IMR-90 (cell line): ENCODE measurements around the gene MAGI3. TPM values are rescaled to one million over a fixed set of nuclear protein-coding genes. Genes with fewer than 3 reads are reported as not detected.

ENCODE experiments used
- ATAC-seq: fragments of 200-7000 bp; cut with Tn5 transposase; 2 replicates; pipeline ENCODE4 v1.9.1; 2020; ENCODE audit warnings: low read depth, mild to moderate bottlenecking, moderate library complexity
- BruUV-seq: library from RNA; stranded (reverse); fragments of 400-500 nt; replicated peaks from 2 replicates; lab custom pipeline; 2021; lab: Mats Ljungman, UMichigan
- CTCF ChIA-PET: fragments of 300-600 bp; formaldehyde crosslinking; extraction: SDS; loops from one replicate; lab custom pipeline; 2021; ENCODE audit warnings: antibody characterized with exemption; lab: Yijun Ruan, JAX
- POLR2A ChIA-PET: fragments of 300-600 bp; sonication (Branson Sonifier 250); formaldehyde crosslinking; loops from one replicate; lab custom pipeline; 2022; ENCODE audit warnings: antibody characterized with exemption; ENCODE audit not compliant: unreplicated experiment; lab: Charles Lee
- DNase-seq: peaks from one replicate; pipeline ENCODE4 v3.0.0; 2013
- H2AFZ ChIP-seq: replicated peaks from 2 replicates; pipeline ENCODE3; 2013; ENCODE audit warnings: low read length, mild to moderate bottlenecking; ENCODE audit not compliant: poor library complexity
- H2AK5ac ChIP-seq: 2 replicates; pipeline ENCODE4 v1.6.1; 2013; ENCODE audit warnings: low read depth, low read length, inconsistent platforms
- H2AK9ac ChIP-seq: replicated peaks from 2 replicates; pipeline ENCODE3; 2013; ENCODE audit warnings: mild to moderate bottlenecking, low read depth, low read length, moderate library complexity; ENCODE audit not compliant: poor library complexity
- H2BK120ac ChIP-seq: 2 replicates; pipeline ENCODE4 v1.6.1; 2013; ENCODE audit warnings: low read depth, low read length, inconsistent platforms
- H2BK15ac ChIP-seq: 3 replicates; pipeline ENCODE4 v1.6.1; 2013; ENCODE audit warnings: low read depth, low read length, inconsistent platforms
- H2BK20ac ChIP-seq: 2 replicates; pipeline ENCODE4 v1.6.1; 2013; ENCODE audit warnings: low read depth, mild to moderate bottlenecking, inconsistent platforms, low read length, moderate library complexity
- H2BK5ac ChIP-seq: 2 replicates; pipeline ENCODE4 v1.6.1; 2013; ENCODE audit warnings: mild to moderate bottlenecking, low read depth, low read length, inconsistent platforms; ENCODE audit not compliant: poor library complexity, severe bottlenecking
- H3K14ac ChIP-seq: replicated peaks from 2 replicates; pipeline ENCODE4 v1.6.1; 2013; ENCODE audit warnings: low read depth, low read length, inconsistent platforms
- H3K18ac ChIP-seq: 2 replicates; pipeline ENCODE4 v1.6.1; 2013; ENCODE audit warnings: low read depth, low read length, control low read depth
- H3K23ac ChIP-seq: 2 replicates; pipeline ENCODE4 v1.6.1; 2013; ENCODE audit warnings: low read depth, low read length, inconsistent platforms
- H3K27ac ChIP-seq: 2 replicates; pipeline ENCODE4 v1.5.1; 2013; ENCODE audit warnings: mild to moderate bottlenecking, control low read depth, low read length; ENCODE audit not compliant: insufficient read depth
- H3K27me3 ChIP-seq: 2 replicates; pipeline ENCODE4 v1.6.1; 2013; ENCODE audit warnings: low read length; ENCODE audit not compliant: control insufficient read depth, insufficient read depth
- H3K36me3 ChIP-seq: 2 replicates; pipeline ENCODE4 v1.6.1; 2013; ENCODE audit warnings: low read length, mixed read lengths; ENCODE audit not compliant: control insufficient read depth, insufficient read depth
- H3K4ac ChIP-seq: 2 replicates; pipeline ENCODE4 v1.6.1; 2013; ENCODE audit warnings: low read depth, low read length, inconsistent platforms
- H3K4me1 ChIP-seq: 2 replicates; pipeline ENCODE4 v1.6.1; 2013; ENCODE audit warnings: low read length, mixed read lengths; ENCODE audit not compliant: control insufficient read depth, insufficient read depth
- H3K4me2 ChIP-seq: 2 replicates; pipeline ENCODE4 v1.6.1; 2013; ENCODE audit warnings: low read depth, mild to moderate bottlenecking, control low read depth, low read length, moderate library complexity
- H3K4me3 ChIP-seq: 2 replicates; pipeline ENCODE4 v1.5.1; 2013; ENCODE audit warnings: low read depth, mild to moderate bottlenecking, control low read depth, low read length, moderate library complexity; ENCODE audit not compliant: insufficient read depth
- H3K56ac ChIP-seq: 2 replicates; pipeline ENCODE4 v1.6.1; 2013; ENCODE audit warnings: low read length, inconsistent platforms; ENCODE audit not compliant: insufficient read depth; ENCODE audit errors: extremely low read depth
- H3K79me1 ChIP-seq, 2 experiments: 2 replicates each; pipeline ENCODE4 v1.6.1; 2013; ENCODE audit warnings: low read length in 2 of 2, inconsistent platforms in 1 of 2, low read depth in 1 of 2
- H3K9ac ChIP-seq: 2 replicates; pipeline ENCODE4 v1.6.1; 2013; ENCODE audit warnings: low read depth, low read length, control low read depth
- H3K9me1 ChIP-seq: 2 replicates; pipeline ENCODE4 v1.6.1; 2013; ENCODE audit warnings: low read length, inconsistent platforms; ENCODE audit not compliant: insufficient read depth
- H3K9me3 ChIP-seq: 2 replicates; pipeline ENCODE4 v1.6.1; 2013; ENCODE audit warnings: low read length; ENCODE audit not compliant: control insufficient read depth, insufficient read depth
- H4K20me1 ChIP-seq: 2 replicates; pipeline ENCODE4 v1.6.1; 2013; ENCODE audit warnings: low read length, inconsistent platforms; ENCODE audit not compliant: insufficient read depth
- H4K5ac ChIP-seq: 2 replicates; pipeline ENCODE4 v1.6.1; 2013; ENCODE audit warnings: mild to moderate bottlenecking, low read depth, low read length, control low read depth
- H4K8ac ChIP-seq, 2 experiments: 2 replicates each; pipeline ENCODE4 v1.6.1; 2013; ENCODE audit warnings: low read depth in 2 of 2, low read length in 2 of 2, control low read depth in 1 of 2, inconsistent platforms in 1 of 2
- H4K91ac ChIP-seq: 2 replicates; pipeline ENCODE4 v1.6.1; 2013; ENCODE audit warnings: low read depth, low read length, inconsistent platforms; ENCODE audit not compliant: insufficient read depth
- CTCF ChIP-seq: conservative IDR thresholded peaks from 2 replicates; pipeline ENCODE4 v1.5.1; 2012; ENCODE audit warnings: mild to moderate bottlenecking, low read depth, low read length, improper control_type of control experiment
- FOS ChIP-seq: fragments of 150-350 bp; IDR thresholded peaks from 2 replicates; pipeline ENCODE4 v1.6.1; 2016; ENCODE audit warnings: low read depth, low read length
- MAZ ChIP-seq: IDR thresholded peaks from 2 replicates; pipeline ENCODE4 v1.6.1; 2012; ENCODE audit warnings: low read depth, mild to moderate bottlenecking, low read length, improper control_type of control experiment, moderate library complexity, borderline replicate concordance
- POLR2A ChIP-seq: IDR thresholded peaks from 2 replicates; pipeline ENCODE4 v1.6.1; 2012; ENCODE audit warnings: mild to moderate bottlenecking, low read depth, low read length
- RAD21 ChIP-seq: IDR thresholded peaks from 2 replicates; pipeline ENCODE4 v1.6.1; 2012; ENCODE audit warnings: low read length, improper control_type of control experiment
- RCOR1 ChIP-seq: IDR thresholded peaks from 2 replicates; pipeline ENCODE4 v1.6.1; 2012; ENCODE audit warnings: mild to moderate bottlenecking, low read length, improper control_type of control experiment; ENCODE audit not compliant: insufficient replicate concordance
- RFX5 ChIP-seq: IDR thresholded peaks from 2 replicates; pipeline ENCODE4 v1.8.0; 2012; ENCODE audit warnings: low read depth, mild to moderate bottlenecking, low read length, moderate library complexity
- SMC3 ChIP-seq: fragments of 150-350 bp; IDR thresholded peaks from 2 replicates; pipeline ENCODE4 v1.6.1; 2016; ENCODE audit warnings: low read depth, mild to moderate bottlenecking, antibody characterized with exemption, low read length, moderate library complexity
- WGBS, 2 experiments: methylation state at CpG; one replicate each; pipeline versions ENCODE4 v1.1.5 to v1.1.7; 2013; ENCODE audit warnings: missing lambda C conversion rate in 2 of 2; ENCODE audit not compliant: insufficient read length in 1 of 2; ENCODE audit errors: extremely low coverage in 2 of 2; 5-methylcytosine and 5-hydroxymethylcytosine counted together
- dilution Hi-C: fragments of 300-500 bp; cut with HindIII; formaldehyde crosslinking; loops from one replicate; pipeline ENCODE4 v1.14.3; 2018; ENCODE audit warnings: low sequenced_read_pairs; ENCODE audit not compliant: unreplicated experiment
- in situ Hi-C: fragments of 300-500 bp; cut with MboI; formaldehyde crosslinking; loops from 3 replicates; pipeline ENCODE4 v1.14.3; 2019; ENCODE audit warnings: low sequenced_read_pairs, inconsistent platforms, mixed read lengths
- intact Hi-C: fragments of 100-400 bp; cut with micrococcal nuclease; formaldehyde crosslinking; loops from 2 replicates; pipeline ENCODE4 v1.10.0; 2022
- polyA plus RNA-seq, 3 experiments: library from polyadenylated mRNA; depleted of rRNA; stranded (reverse); fragments of >200 nt; gene quantifications; 2 replicates each; pipeline ENCODE4 v1.2.3, GENCODE V29; 2012; ENCODE audit warnings: low replicate concordance in 1 of 3
- total RNA-seq: library from RNA; depleted of rRNA; stranded (reverse); fragments of >200 nt; gene quantifications from 2 replicates; pipeline ENCODE4 v1.2.3, GENCODE V29; 2012

MAGI3 gene
- total and polyA plus RNA-seq, 2 of the 4 experiments (the other 2 are of a cell fraction), result 2.5 to 8.8 TPM

- Histone ChIP-seq H3K4me1 (no peaks in the 10 kb centered on the region), H3K4ac (no peak overlapping the region), H2BK20ac (no peak overlapping the region), H3K9ac (no peak overlapping the region), H3K23ac (no peak overlapping the region), H3K9me1 (0 out of 2 replicates have a peak, but pooled peaks cover 3% of the 10 kb centered on the region), H3K18ac (no peak overlapping the region), H3K27ac (no peak overlapping the region), H3K4me3 (no peak overlapping the region), H4K8ac (no peak overlapping the region), H2BK120ac (no peak overlapping the region), H2AK5ac (no peak overlapping the region), H2AK9ac (no peak overlapping the region), H2BK15ac (no peak overlapping the region), H3K14ac (no peak overlapping the region), H3K27me3 (no peaks in the 10 kb centered on the region), H3K36me3 (no peaks in the 10 kb centered on the region), H3K9me3 (peaks cover 3% of the 10 kb centered on the region), H4K91ac (no peak overlapping the region), H2BK5ac (no peak overlapping the region), H4K20me1 (no peaks in the 10 kb centered on the region; the same call in 1 of the 2 replicates), H2AFZ (no peak overlapping the region), H3K4me2 (no peak overlapping the region), H3K56ac (no peak overlapping the region), H3K79me1 (peaks cover 1 to 9% of the 10 kb centered on the region in 2 experiments; a peak in 2 of 4 replicates), H4K5ac (no peak overlapping the region)
- TF ChIP-seq RFX5 (no peak), RAD21 (no peak), MAZ (no peak), POLR2A (no peak), SMC3 (no peak), FOS (no peak), RCOR1 (no peak), CTCF (no peak)
- no TSS peak for BruUV-seq
- ChIA-PET CTCF (no interaction called here), POLR2A (no interaction called here)
- DNase-seq, result no peak
- 75% methylated on average over 1 of the region's 2 CpGs; no CpG with 5 or more reads in 1 of the 2 experiments for WGBS, 2 experiments
- intact Hi-C loops, result no loop called here
- no peak for ATAC-seq
- in situ Hi-C loops, result no loop called here
- dilution Hi-C loops, result no loop called here
These were observed 51.8 kb downstream of the MAGI3 start for GRCh38 chr1:113442131-113442530.
